Stimulated activated CD8-positive, alpha-beta memory T cell treated with anti-CD3 and anti-CD28 coated beads, Interleukin-15, amount 100 ng/mL, for 48 hours (primary cell): Measurements from ENCODE around the gene SCFD2.

Experiments
- DNase-seq, 2 donors: peaks; one replicate each; pipeline ENCODE4 v3.0.0-alpha.2; 2020; ENCODE audit warnings: low read depth in 2 of 2

Gene SCFD2

GRCh38 chr4:52833941-52834525 lies 531.8 kb downstream of the SCFD2 start:
- DNase-seq: no peak

- no peak for DNase-seq
Measured at GRCh38 chr4:52825460-52826090, 540.3 kb downstream of the SCFD2 start.

- no peak for DNase-seq
Measured at GRCh38 chr4:52824603-52825459, 541.0 kb downstream of the SCFD2 start.

- DNase-seq: no peak
Measured at GRCh38 chr4:52824270-52824602, 541.6 kb downstream of the SCFD2 start.

GRCh38 chr4:52823702-52824092 lies 542.2 kb downstream of the SCFD2 start:
- DNase-seq: no peak
